D721Med (cell line): ENCODE data around the gene POFUT2.

ENCODE experiments used
- DNase-seq: peaks from one replicate; pipeline ENCODE4 v3.0.0; 2011; ENCODE audit warnings: low spot score; ENCODE audit not compliant: insufficient read length
- FAIRE-seq: peaks from 2 replicates; lab custom pipeline; 2011; peaks lifted over from hg19 to GRCh38; lab: Jason Lieb, UNC
- TF ChIP-seq, protein P1 (sequence below): IDR thresholded peaks from 2 replicates; pipeline ENCODE4 v1.5.1; 2012; ENCODE audit warnings: mild to moderate bottlenecking, control low read depth; ENCODE audit not compliant: insufficient read depth; ENCODE audit errors: missing control alignments

Gene POFUT2

DNA sequence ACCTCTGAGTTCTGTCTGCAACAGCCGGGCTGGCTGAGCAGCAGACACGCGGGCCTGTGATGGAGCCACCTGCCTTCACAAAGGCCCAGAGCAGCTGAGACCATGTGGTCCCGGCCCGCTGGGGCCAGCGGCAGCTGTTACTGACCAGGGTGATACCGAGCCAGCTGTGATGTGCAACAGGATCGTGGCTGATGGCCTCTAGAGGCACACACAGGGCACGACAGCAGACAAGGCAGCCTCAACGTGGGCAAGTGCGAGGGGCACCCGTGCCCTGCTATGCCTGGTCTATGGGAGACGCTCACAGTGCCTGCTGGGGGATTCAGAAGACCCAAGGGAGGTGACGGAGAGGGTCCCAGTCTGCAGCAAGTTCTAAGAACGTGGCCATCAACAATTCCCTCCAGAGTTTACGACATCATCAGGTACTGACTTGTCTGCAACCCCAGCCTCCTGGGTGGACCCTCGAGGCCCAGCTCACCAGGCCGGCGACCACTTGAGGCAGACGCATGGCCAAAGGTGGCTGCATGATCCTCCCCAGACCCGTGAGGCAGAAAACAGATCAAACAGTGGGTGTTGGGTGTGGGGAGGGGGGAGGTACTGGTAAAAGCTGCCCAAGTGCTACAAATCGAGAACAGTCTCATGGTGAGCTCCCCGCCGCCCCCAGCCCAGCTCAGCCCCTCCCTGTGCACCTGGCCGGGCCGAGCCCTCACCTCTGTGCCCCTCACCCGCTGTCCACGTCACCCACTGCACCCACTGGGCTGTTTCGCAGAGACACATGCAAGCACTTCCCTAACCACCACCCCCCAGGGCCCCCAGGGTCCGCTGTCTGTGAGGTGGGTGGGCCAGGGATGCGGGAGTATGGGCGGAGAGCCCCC, 6.0 kb downstream of the POFUT2 start:
- FAIRE-seq (no peak), DNase-seq (no peak)
- TF ChIP-seq, protein P1, sequence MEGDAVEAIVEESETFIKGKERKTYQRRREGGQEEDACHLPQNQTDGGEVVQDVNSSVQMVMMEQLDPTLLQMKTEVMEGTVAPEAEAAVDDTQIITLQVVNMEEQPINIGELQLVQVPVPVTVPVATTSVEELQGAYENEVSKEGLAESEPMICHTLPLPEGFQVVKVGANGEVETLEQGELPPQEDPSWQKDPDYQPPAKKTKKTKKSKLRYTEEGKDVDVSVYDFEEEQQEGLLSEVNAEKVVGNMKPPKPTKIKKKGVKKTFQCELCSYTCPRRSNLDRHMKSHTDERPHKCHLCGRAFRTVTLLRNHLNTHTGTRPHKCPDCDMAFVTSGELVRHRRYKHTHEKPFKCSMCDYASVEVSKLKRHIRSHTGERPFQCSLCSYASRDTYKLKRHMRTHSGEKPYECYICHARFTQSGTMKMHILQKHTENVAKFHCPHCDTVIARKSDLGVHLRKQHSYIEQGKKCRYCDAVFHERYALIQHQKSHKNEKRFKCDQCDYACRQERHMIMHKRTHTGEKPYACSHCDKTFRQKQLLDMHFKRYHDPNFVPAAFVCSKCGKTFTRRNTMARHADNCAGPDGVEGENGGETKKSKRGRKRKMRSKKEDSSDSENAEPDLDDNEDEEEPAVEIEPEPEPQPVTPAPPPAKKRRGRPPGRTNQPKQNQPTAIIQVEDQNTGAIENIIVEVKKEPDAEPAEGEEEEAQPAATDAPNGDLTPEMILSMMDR, result no peak

DNA sequence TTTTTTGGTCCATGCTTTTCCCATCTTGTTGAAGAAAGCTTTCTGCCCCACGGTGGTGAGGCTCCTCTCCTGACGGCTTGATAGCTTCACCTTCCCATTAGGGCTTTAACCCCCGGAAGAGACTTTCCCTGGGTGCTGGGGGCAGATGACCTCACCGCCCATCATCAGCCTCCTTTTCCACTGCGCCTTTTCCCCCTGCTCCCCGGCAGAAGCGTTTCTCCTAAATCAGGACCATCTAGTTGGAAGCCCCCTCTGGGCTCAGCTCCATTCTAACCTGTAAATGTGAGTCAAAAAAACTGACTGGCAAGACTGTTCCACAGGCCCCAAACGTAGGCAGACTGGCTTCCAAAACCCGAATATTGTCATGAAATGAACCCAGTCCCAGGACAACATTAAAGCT, 6.7 kb downstream of the POFUT2 start:
- FAIRE-seq, result no peak
- DNase-seq, result no peak
- TF ChIP-seq, protein P1, result no peak

DNA sequence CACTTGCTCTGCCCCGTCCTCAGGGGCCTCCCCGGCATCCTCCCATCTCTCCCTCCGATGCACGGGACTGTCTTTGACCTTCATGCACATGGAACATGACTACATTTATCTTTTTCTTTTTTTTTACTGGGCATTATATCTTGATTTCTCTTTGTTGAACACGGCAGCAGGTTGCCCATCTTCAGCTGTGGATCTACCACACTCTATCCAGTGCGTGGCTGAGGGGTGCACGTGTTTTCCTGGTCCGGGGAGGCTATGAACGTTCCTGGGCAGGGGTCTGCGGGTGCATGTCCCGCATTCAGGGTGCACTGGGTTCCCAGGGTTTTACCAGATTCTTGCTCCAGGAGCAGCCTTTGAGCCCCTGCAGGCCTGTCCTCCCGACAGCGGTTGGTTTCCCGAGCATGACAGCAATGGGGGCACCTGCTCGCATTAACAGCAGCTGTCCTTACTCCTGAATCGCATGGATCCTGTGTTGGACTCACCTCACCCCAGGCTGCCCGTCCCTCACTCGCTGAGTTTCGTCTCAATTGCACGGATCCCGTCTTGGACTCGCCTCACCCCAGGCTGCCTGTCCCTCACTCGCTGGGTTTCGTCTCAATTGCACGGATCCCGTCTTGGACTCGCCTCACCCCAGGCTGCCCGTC, 7.4 kb downstream of the POFUT2 start:
- DNase-seq, result no peak
- no peak for FAIRE-seq
- TF ChIP-seq, protein P1, result no peak

DNA sequence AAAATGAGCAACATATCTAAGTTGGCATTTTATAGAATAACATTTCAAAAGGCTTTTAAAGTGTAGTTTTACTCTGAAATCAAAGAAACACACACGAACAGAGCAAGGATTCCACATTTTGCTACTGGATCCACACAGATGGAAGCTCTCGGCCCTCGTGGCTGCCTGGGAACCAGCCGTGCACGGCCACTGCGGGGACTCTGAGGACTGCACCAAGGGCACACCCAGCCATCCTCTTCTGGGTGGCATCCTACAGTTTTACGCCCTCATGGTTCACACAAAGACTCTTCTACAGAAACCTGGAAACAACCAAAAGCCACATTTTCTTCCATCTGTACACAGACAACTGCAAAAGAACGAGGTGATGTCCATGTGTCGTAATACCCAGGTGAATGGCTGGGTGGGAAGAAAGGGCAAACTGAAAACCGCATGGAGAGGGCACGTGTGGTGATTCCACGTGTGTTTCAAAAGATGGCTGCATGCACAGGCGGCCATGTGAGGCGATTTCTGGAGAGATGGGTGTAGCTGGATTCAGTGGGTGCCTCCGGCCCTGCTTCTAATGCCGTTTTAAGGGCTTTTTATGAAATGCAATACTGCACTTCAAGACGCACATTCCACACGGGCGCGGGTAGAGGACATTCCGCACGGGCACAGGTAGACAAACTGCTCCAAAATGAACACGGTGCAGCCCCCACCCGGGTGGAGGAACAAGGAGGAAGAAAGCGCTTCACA, 8.1 kb downstream of the POFUT2 start:
- DNase-seq (no peak), FAIRE-seq (no peak)
- TF ChIP-seq, protein P1, result no peak

DNA sequence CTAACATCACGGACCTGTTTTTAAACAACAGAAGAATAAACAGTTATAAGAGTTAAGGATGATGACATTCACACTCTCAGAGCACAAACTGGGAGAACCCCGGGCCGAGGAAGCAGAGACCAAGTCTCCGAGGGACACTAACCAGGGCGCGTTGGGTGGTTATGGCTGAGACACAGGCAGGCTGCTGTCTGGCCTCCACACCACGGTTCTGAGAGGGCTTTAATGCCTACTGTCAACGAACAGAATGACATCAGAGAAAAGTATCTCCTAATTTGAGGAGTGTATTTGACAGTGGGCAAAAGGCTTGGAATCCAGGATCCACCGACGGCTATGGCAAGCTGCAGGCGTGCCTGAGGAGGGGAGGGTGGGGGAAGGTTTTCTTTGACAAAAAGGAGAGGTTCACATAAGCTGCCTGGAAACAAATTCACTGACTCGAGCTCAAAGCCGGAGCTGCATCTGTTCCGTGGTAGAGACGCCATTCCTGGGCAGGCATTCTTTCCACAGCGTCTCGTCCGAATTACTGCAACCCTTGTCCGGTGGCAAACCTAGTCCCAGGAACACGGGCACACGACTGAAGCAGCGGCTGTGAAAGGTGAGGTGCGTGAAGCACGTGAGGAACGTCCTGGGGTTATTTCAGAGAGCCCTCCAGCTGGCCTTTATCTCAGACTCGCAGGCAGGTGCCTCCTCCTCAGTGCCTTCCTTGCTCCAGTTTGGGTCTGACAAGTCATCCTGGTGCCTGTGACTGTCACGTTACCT, 9.4 kb downstream of the POFUT2 start:
- TF ChIP-seq, protein P1, result no peak
- no peak for DNase-seq
- FAIRE-seq, result no peak

DNA sequence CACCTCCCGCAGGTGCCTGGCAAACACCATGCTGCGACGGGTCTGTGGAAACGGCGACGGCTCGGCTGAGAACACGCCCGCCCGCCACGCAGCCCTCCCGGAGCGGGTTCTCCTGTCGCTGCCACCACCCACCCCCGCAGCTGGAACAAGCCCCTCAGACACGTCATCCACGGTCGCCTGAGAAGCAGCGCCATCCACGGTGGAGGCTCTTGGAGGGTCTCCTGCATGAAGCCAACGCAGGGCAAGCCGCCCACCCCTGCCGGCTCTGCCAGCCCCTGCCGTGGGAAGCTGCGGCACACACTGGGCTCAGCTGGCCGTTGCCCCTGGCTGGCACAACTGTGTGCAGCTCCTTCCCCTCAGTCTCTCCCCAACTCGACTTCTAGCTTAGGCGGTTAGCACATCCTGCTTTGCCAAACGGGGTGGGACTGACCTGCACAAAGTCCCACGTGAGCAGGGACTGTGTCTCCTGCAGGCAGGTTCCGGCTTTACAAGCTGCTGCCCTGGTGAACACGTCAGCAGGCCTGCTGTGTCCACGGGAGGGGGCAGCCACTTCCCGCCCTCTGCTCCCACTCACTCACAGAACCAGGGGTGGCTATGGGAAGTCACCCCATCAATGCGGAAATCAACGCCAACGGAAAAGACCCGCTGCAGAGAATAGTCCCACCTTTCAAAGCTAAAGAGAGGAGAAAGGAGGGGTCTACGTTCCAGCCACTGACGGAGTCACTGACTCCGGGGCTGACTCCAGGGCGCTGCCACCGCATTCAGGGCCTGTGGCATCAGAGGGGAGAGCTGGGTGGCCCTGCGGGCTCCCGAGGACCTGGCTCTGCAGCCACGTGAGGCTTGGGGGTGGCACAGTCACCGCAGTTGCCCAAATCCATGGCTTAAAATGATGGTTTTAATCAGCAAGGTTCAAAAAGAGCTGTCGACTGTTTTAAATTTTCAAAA, 10.3 kb downstream of the POFUT2 start:
- FAIRE-seq, result no peak
- no peak for DNase-seq
- TF ChIP-seq, protein P1, result no peak
